Inflammatory macrophage treated with lipopolysaccharide for 4 hours (primary cell): Measurements from ENCODE around the gene CCNYL1.
"Not testable (repeated sequence)": the region's sequence is repeated elsewhere in the genome, so short reads cannot be mapped to it uniquely, and the experiment has no call there.

ENCODE experiments used
- DNase-seq: peaks from one replicate; pipeline ENCODE4 v3.0.0-alpha.2; 2020

CCNYL1 gene

DNA sequence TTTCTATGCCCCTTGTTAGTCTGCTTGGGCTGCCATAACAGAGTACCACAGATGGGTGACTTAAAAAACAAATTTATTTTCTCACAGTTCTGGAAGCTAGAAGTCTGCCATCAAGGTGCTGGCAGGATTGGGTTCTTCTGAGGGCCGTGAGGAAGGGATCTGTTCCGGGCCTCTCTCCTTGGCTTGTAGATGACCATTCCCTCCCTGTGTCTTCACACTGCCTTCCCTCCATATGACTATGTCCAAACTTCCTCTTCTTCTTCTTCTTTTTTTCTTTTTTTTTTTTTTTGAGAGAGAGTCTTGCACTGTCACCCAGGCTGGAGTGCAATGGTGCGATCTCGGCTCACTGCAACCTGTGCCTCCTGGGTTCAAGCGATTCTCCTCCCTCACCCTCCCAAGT lies 13.1 kb upstream of the CCNYL1 start:
- peak; percentile 73 for DNase-seq

DNA sequence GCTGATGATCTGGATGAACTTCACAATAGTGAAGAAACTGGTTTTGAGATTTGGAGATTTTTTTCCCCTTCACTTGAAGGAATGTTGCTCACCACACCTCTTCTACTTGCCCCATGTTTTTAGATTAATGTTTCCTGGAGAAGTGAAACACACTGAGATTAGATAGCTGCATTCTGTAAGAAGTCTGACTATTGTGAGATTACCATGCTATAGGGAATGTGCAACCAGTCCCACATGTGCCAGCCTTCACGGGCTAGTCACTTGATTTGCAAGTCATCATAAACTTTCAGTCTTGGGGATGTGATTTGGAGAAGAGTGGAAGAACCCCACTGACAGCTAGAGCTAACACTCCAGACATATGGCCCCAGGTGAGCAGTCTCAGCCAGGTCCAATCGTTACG lies 7.4 kb upstream of the CCNYL1 start:
- peak; percentile 85 for DNase-seq

DNA sequence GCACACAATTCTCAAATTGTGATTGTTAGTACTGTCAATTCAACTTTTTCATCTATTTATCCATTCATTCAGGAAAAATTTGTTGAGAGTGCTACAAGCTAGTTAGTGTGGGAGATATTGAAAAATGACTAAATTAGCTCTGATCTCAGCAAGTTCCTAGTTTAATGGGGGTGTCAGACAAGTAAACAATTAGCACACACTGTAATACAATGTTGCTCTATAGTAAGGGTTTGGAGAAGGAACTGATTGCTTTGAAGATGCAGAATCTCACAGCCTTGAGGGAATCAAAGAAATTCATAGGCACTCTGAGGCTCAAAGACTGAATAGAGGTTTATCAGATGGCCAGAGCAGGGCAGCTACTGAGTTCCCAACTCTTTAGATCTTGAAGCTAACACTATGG lies 6.8 kb upstream of the CCNYL1 start:
- DNase-seq: peak; percentile 54

DNA sequence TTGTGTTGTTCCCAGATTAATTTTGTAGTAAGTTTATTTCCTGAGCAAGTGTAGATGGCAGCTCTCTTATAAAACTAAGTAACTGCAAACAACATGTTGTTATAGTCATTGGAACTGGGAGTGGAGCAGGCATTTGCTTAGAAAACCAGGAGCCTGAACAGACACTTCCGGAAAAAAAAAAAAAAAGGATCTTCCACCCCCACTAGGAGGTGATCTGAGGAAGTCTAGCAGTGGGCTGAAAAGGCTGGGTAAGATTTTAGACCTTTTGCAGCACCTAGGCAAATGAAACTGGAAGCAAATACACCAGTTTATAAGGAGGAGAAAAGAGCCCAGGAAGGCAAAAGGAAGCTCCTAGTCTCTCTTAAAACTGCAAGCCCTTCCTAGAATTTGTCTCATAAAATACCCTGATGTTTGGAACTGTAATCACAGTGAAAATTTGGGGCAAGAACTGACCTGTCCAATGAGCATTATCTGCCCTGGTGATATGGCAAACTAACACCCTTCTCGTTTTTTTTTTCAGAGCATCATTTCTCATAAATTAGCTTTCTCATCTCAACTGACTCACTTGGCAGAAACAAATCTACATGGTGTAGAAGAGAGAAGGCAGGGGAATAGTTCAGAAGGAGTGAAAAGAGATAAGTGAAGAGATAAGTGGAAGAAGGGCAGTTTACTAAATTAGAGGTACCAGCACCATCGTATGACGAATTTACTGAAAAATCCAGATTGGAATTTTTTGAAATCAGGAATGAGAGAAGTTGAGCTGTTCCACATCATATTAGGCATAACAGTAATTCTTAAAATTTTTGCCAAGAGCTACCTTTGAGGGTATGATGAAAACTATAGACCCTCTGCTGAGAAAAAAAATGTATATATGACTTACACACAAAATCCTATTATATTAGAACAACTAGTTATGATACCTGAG lies 4.2 kb upstream of the CCNYL1 start:
- peak; percentile 42 for DNase-seq

DNA sequence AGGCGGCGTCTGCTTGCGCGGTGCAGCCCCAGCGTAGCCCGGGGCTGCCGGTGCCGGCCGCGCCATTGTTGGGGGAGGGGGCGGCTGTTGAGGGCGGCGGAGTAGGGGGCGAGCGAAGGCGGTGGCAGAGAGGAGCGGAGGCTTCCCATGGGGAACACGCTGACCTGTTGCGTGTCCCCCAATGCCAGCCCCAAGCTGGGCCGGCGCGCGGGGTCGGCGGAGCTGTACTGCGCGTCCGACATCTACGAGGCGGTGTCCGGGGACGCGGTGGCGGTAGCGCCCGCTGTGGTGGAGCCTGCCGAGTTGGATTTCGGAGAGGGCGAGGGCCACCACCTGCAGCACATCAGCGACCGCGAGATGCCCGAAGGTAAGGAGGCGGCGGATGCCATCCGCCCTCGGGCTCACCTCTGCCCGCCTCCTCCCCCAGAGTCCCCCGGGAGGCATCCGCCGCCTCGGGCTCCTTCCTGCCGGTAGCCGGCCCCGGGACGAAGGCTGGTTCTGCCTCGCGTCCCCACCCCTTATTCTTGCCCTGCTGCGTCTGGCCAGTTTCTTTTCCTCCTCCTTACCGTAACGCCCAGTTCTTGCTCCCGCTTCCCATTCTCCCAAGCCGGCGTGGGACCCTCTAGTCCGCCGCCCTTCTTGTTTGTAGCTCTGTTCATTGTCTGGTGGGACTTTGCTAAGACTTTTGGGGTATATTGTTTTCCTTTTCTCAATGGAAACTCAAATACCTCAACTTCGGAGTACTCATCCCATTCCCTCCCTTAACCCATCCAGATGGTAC lies 500 bp downstream of the CCNYL1 start:
- peak; percentile 59 for DNase-seq

DNA sequence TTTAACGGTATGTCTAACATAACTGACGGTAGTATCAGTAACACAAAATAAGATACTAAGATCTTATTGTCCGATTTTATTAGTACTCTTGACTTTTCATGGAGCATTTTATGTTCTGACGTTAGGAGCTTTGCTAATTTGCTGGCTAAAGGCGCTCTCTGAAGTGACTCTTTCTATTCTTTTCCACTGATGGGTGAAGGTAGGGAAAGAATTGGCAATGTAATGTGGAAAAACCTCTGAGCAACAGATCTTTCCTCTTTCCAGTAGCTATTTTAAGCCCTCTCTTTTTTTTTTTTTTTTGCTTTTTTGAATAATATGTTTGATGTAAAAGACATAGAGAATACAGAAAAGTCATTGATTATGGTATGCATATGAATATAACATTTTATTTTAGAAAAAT lies 4.6 kb downstream of the CCNYL1 start:
- DNase-seq: no peak

DNA sequence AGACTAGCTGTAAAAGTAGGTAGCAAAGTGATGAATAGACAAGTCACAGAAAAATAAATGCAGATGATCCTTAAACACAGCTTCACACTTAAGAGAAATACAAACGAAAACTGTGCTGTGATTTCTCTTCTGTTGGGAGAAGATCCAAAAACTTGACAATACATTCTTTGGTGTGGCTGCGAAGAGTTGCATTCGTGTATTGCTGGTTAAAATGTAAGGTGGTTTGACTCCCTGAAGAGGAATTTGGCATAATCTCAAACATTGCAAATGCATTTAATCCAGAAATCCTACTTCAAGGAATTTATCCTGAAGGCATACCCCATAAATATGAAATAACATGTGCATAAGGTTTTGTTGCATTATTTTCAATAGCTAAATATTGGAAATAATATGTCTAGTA lies 7.1 kb downstream of the CCNYL1 start:
- no peak for DNase-seq

DNA sequence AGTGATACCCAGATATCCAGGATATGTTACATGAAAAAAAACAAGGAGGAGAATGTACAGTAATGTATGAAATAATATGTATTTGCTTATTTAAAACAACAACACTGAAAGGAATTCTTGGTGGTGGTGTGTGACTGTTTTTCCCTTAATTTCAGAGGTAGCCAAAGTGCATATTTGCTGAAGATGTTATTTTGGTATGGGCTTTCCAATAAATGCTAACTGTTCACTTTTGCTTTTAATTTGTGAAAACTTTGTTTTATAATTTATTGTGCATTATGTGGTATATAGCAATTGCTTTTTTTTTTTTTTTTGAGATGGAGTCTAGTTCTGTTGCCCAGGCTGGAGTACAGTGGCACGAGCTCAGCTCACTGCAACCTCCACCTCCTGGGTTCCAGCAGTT lies 7.6 kb downstream of the CCNYL1 start:
- DNase-seq: no peak

DNA sequence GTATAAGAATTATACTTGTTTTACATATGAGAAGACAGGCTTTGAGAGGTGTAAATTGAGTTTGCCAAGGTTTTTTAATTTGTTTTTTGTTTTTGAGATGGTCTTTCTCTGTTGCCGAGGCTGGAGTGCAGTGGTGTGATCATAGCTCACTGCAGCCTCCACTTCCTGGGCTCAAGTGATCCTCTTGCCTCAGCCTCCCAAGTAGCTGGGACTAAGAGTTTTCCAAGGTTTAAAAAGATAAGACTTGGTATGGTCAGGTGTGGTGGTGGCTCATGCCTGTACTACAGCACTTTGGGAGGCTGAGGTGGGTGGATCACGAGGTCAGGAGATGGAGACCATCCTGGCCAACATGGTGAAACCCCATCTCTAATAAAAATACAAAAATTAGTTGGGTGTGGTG lies 8.2 kb downstream of the CCNYL1 start:
- not testable (repeated sequence) for DNase-seq

DNA sequence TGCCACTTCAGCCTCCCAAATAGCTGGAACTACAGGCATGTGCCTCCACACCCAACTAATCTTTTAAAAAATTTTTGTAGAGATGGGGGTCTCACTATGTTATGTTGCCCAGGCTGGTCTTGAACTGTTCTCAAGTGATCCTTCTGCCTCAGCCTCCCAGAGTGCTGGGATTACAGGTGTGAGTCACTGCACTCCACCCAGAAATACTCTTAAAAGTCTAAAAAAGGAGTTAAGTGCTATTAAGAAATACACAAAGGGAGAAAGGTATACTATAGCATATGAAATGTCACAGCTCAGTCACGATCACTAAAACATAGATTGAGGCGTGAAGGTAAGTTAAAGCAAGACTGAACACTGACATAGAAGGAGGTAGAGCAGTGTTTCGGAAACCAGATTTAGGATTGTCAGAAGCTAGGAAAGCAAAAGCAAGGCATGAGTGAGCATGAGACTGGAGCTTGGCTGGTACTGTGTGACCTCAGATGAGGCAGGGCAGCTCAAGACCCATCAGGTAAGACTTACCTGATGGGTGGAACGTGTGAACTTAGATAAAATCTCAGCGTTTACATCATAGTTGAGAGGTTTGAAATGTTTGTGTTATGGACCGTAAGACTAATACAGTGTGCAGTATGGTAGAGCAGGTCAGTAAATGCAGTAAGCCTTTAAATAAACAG lies 9.2 kb downstream of the CCNYL1 start:
- DNase-seq: no peak

DNA sequence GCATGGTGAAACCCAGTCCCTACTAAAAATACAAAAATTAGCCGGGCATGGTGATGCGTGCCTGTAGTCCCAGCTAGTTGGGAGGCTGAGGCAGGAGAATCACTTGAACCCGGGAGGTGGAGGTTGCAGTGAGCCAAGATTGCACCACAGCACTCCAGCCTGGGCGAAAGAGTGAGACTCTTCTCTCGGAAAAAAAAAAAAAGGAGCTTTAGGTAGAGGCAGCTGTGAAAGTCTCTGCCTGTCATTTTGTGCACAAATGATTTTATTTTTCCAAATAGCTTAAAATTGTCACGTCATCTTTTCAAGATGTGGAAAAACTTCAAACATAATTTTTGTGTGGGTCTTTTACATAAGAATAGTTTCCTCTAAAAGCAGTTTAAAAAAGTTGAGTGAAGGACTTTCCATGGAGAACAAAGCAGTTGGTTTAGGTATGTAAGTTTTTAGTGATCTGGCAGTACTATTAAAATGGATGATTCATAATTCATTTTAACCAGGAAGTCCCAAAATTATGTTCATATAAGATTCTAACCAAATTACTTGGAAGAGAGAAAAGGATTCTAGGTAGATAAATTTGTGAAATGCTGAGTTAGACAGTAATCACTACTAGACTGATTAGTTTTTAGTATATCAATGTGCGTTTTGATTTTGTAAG lies 11.5 kb downstream of the CCNYL1 start:
- DNase-seq: no peak

DNA sequence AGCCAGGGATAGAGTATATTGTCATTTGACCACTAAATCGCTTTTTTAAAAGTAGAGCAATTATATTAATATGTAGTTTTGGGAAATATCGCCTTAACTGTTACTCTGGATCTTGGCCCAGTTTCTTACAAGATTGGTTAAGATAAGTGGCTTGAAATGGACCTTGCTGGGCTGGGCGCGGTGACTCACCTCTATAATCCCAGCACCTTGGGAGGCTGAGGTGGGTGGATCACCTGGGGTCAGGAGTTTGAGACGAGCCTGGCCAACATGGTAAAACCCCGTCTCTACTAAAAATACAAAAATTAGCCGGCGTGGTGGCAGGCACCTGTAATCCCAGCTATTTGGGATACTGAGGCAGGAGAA lies 12.0 kb downstream of the CCNYL1 start:
- DNase-seq: not testable (repeated sequence)

DNA sequence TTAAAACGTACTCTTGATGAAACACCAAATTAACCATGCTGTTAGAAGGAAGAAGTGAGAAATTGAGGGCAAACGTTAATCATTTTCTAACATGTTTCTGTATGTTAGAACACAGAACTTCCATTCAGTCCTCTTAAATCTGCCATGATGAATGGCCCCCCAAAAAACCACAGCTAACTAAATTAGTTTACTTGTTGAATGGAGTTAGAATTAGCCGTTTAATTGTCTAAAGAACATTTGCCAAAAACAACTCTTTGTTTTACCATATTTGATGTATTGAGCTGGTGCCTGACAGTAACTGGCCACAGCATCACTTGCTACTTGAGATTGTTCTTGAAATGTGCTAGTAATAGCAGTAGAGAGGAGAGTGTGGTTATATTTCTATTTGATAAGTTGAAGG lies 12.7 kb downstream of the CCNYL1 start:
- no peak for DNase-seq

DNA sequence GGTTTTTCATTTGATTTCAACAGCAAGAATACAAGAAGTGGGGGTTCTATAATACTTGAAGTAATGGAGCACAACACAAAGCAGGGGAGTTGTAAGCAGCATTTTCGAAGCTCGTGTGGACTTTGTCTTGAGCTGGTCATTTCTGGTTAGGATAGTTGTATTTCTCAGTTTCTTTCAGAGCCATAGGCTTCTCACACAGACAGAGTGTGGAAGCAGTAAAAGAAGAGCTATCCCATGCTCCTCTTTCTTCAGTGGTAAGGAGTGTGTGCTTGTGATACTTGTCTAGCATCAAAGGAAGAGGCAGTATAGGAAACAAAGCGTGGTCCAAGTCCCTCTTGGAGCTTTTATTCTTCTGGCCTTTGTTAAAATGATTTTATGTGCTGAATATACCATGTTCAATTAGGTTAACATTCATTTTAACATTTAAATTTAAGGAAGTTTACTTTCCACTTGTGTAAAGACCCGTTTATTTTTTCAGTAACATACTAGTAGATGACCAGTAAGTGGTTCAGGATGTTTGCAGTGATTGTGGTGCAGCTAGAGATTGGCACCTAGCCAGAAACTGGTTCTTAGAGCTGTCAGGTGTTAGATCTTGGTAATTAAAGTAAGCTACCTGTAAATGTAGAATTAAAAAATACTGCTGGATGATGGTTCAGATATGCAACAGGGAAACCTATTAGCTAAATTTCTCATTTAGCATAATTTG lies 14.6 kb downstream of the CCNYL1 start:
- no peak for DNase-seq

DNA sequence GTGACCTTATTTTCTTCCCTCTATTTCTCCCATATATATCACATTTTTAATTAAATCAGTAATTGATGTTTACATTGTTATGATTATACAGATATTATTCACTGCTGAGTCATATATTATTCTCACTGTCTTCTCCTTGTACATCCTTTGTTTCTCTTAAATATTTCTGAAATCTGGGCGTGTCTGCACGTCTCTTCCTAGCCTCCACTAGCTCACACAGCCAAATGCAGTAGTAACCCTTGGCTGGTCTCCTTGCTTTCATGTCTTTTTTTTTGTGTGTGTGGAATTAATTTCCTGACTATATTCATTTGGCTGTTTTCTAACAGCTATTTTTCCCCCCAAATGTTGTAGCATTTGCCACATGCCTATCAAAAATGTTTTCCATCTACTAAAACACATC lies 15.8 kb downstream of the CCNYL1 start:
- no peak for DNase-seq

DNA sequence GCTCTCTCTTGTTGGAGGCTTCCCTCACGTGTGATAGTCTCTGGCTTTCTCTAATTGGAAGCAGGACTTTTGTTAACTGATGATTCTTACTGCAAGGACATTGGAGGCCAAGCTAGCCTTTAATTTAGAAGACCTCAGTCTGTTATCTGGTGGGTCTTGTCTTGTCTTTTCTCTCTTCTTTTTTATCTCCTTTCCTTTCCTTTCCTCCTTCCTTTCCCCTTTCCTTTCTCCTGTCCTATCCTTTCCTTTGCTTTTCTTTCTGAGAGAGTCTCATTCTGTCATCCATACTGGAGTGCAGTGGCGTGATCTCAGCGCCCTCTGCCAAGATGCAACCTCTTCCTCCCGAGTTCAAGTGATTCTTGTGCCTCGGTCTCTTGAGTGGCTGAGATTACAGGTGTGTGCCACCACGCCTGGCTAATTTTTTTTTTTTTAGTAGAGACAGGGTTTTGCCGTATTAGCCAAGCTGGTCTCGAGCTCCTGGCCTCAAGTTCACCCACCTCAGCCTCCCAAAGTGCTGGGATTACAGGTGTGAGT lies 18.1 kb downstream of the CCNYL1 start:
- no peak for DNase-seq

DNA sequence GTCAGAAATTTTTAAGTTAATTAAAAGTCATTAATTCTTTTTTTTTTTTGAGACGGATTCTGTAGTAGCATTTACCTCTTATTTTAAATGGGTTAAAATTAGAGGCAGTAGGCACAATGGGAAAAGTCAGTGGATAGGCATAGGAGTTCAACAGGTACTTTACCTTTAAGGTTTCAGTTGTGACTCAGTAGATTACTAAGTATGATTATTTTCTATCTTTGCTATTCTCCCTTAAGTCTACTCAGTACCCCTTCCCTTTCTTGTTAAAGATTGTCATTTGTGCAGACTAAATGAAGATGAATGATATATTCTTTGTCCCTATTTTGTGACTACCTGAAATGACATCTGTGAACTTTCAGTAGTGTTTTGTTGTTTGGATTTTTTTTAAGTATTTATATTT lies 19.7 kb downstream of the CCNYL1 start:
- no peak for DNase-seq

DNA sequence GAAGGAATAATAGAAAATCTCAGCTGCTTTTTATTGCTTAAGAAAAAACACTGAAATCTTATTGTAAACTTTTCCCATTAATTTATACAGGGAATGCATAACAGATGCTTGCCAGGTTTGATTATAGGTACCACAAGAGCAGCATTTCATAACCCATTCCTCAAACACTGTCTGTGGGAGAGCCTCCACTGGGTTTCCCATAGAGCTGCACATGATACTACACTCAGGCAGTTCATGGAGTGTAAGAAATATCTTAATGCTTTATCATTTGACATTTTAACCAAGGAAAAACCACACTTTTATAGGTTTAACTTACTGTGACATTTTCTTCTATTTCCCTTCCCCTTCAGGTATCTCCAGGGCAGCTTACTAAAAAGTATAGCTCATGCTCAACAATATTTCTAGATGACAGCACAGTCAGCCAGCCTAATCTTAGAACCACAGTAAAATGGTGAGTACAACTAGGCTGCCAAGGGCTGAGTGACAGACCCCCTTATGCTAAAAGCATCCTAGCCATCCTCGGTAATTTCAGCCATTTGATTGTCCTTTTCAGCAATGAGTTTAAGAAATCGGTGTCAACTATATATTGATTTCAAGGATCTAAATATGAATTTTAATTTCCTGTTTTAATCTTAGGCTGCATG lies 22.3 kb downstream of the CCNYL1 start:
- no peak for DNase-seq

DNA sequence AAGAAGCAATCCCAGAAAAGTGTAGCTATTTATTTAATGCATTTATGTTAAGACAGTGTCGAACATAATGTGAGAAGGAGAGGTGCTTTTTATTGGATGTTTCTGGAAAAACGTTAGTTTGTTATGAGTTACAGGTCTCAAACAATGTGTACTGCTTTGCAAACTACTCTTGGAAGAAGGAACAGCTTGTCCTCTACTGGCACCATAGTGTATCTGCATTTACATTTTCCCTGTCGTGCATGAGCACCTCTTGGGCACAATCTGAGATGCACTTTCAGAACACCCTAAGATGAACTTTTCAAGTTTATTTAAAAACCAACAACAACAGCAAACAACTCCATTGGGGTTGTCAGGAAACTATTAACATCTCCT lies 22.8 kb downstream of the CCNYL1 start:
- DNase-seq: peak; percentile 32

DNA sequence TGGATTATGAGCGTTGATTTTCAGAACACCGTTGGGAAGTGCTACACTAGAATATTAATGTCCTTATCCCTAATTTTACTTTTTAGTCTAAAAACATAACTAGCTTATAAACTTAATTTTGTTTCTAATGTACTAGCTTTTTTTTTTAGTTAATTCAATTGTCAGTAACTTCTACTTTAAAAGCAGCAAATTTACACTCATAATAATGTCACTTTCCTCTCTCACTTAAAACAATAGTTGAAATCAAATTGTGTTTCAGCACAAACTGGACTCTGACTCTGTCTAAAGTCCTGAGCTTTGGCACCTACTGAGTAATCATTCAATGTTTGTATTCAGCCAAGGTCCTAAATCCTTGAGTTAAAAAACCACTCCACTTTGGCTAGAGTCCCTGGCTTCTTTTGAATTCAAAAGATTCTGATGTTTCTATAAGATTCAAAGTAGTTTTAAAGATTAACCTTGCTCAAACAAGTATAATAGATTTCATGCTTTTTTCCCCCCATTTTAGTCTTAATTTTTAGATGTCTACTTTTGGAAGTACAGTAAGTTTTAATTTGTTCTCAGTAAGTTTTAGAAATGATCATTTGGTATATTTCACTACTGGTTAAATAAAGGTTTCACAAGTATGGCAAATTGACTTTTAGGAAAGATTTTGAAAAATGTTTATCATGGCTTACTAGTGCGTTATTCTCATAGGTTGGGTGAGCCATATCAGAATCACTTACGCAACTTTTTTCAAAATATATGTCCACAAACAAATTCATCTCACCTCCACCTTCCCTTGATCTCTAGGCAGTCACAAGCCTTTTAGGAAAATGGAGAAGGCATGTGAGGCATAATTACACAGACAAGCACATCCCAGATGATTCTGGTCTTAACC lies 23.4 kb downstream of the CCNYL1 start:
- no peak for DNase-seq

DNA sequence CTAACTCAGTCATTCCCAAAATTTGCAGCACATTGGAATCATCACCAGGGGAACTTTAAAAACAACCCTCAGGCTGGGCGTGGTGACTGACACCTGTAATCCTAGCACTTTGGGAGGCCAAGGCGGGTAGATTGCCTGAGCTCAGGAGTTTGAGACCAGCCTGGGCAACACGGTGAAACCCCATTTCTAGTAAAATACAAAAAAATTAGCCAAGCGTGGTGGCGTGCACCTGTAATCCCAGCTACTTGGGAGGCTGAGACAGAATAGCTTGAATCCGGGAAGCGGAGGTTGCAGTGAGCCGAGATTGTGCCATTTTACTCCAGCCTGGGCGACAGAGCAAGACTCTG lies 24.0 kb downstream of the CCNYL1 start:
- not testable (repeated sequence) for DNase-seq
